ENCODE measurements around the gene MMP24OS. TPM values are rescaled to one million over a fixed set of nuclear protein-coding genes. Genes with fewer than 3 reads are reported as not detected.

Gene MMP24OS
- 47.8 to 84.2 TPM (median 74.9 TPM) in 5 replicates for total RNA-seq (2022; extraction: Qiagen RNA extraction; ENCODE audit: low read depth)

DNA sequence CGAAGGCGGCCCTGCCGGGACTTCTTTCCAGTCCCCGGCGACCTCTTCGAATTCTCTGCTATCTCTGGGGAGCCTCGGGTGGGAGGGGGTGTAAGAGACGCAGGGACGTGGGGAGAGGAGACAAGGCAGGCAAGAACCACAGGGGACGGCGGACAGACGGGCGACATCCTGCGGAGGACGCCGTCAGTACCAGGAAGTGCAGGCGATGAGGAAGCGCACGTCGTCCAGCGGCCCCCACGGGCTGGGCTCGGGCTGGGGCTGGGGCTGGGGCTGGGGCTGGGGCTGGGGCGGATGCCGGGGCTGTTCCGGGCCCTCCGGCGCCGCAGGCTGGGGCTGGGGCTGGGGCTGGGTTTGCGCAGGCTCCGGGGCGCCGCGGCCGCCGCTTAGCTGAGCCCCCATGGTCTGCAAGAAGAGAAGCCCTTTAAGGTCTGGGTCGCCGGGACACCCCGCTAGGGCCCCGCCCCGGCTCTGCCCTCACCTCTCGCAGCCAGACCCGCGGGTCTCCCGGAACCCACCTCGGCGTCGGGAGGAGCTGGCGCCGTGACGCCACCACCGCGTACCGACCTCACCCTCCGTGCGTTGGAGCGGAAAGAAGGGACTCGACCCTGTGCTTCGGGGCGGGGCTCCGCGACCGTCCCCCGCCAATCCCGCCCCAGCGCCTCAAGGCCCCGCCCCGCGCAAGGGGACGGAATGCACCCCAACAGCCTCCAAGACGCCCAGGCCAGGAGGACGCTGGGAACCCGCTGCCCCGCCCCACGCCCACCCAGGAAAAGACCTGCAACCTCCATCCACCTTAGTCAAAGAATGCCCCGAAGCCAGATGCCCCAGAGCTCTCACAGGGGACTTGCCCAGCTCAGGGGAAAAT lies at the start of gene MMP24OS:
Gene MMP24OS, minus strand, starts transcription at position 592 of the 865 bp plus-strand sequence. Its CDS starts 193 bp downstream, at position 399.

GRCh38 chr20:35291654-35292503 lies 14.0 kb upstream of the MMP24OS start, which contains the start of gene FAM83C:
TSS of gene FAM83C (minus strand) at chr20:35292425. CDS start at chr20:35292304, 121 bp downstream.

GRCh38 chr20:35284267-35284991 lies 6.5 kb upstream of the MMP24OS start, which contains the start of gene EIF6:
TSS of gene EIF6 (minus strand) at chr20:35284772. CDS start at chr20:35284487, 285 bp downstream.

Other genes with a start within 250 kb of the MMP24OS start
- 52.0 to 59.2 TPM (median 57.5 TPM) in 5 replicates for gene TRPC4AP, start 185.3 kb downstream of the MMP24OS start, total RNA-seq (2022; extraction: Qiagen RNA extraction; ENCODE audit: low read depth)
- 40.2 to 48.7 TPM (median 48.1 TPM) in 5 replicates for gene EDEM2, start 130.8 kb downstream of the MMP24OS start, total RNA-seq (2022; extraction: Qiagen RNA extraction; ENCODE audit: low read depth)
- 92.4 to 129 TPM (median 124 TPM) in 5 replicates for gene PROCR, start 106.0 kb downstream of the MMP24OS start, total RNA-seq (2022; extraction: Qiagen RNA extraction; ENCODE audit: low read depth)
- gene MMP24, start 51.4 kb downstream of the MMP24OS start, total RNA-seq (2022; extraction: Qiagen RNA extraction; ENCODE audit: low read depth): 15.8 to 20.6 TPM (median 18.5 TPM) in 5 replicates
- gene EIF6, start 6.7 kb upstream of the MMP24OS start, total RNA-seq (2022; extraction: Qiagen RNA extraction; ENCODE audit: low read depth): 343 to 392 TPM (median 386 TPM) in 5 replicates
- 0.03 to 0.06 TPM (median 0.05 TPM) in 3 of 5 replicates, not detected in the others for gene FAM83C, start 14.3 kb upstream of the MMP24OS start, total RNA-seq (2022; extraction: Qiagen RNA extraction; ENCODE audit: low read depth)
- gene UQCC1, start 133.9 kb upstream of the MMP24OS start, total RNA-seq (2022; extraction: Qiagen RNA extraction; ENCODE audit: low read depth): 29.7 to 38.9 TPM (median 33.6 TPM) in 5 replicates
- gene GDF5, start 160.1 kb upstream of the MMP24OS start, total RNA-seq (2022; extraction: Qiagen RNA extraction; ENCODE audit: low read depth): not detected in 5 replicates
- 20.2 to 29.3 TPM (median 27.1 TPM) in 5 replicates for gene CEP250, start 177.5 kb upstream of the MMP24OS start, total RNA-seq (2022; extraction: Qiagen RNA extraction; ENCODE audit: low read depth)

All from A549 treated with CpdA at 1 μM for 4 hours (cell line).